NCI-H146 treated with DMSO at 0.1 percent for 48 hours (cell line): ENCODE results near the gene POC1A.

Source experiments
- DNase-seq: peaks from one replicate; lab custom pipeline; 2025; ENCODE audit not compliant: unreplicated experiment; lab: John Stamatoyannopoulos, UW

POC1A gene

GRCh38 chr3:52108302-52109232, 45.7 kb downstream of the POC1A start:
- no peak for DNase-seq

- DNase-seq: no peak
These were observed 47.1 kb downstream of the POC1A start for GRCh38 chr3:52106951-52107611.

- no peak for DNase-seq
These were observed 49.3 kb downstream of the POC1A start for GRCh38 chr3:52104684-52105640.

GRCh38 chr3:52102934-52103333, 51.3 kb downstream of the POC1A start:
- no peak for DNase-seq

GRCh38 chr3:52099001-52099401, 55.2 kb downstream of the POC1A start:
- DNase-seq: no peak

- no peak for DNase-seq
These were observed 56.2 kb downstream of the POC1A start for GRCh38 chr3:52097851-52098507.

- no peak for DNase-seq
These were observed 58.0 kb downstream of the POC1A start for GRCh38 chr3:52095990-52096775.

GRCh38 chr3:52094571-52095485, 59.4 kb downstream of the POC1A start:
- DNase-seq: no peak

- DNase-seq: no peak
These were observed 60.3 kb downstream of the POC1A start for GRCh38 chr3:52093756-52094545.

- no peak for DNase-seq
These were observed 61.3 kb downstream of the POC1A start for GRCh38 chr3:52092891-52093290.

- no peak for DNase-seq
These were observed 62.0 kb downstream of the POC1A start for GRCh38 chr3:52092271-52092660.

- DNase-seq: no peak
These were observed 62.5 kb downstream of the POC1A start for GRCh38 chr3:52091586-52092270.

- DNase-seq: no peak
These were observed 63.2 kb downstream of the POC1A start for GRCh38 chr3:52090933-52091468.

- DNase-seq: no peak
These were observed 63.9 kb downstream of the POC1A start for GRCh38 chr3:52090131-52090932.

- no peak for DNase-seq
These were observed 64.5 kb downstream of the POC1A start for GRCh38 chr3:52089691-52090090.
